ENCODE measurements around the gene MUSK. TPM values are rescaled to one million over a fixed set of nuclear protein-coding genes. Genes with fewer than 3 reads are reported as not detected.

The MUSK gene
- total RNA-seq, 1 donor from 2014 or later: not detected

DNA sequence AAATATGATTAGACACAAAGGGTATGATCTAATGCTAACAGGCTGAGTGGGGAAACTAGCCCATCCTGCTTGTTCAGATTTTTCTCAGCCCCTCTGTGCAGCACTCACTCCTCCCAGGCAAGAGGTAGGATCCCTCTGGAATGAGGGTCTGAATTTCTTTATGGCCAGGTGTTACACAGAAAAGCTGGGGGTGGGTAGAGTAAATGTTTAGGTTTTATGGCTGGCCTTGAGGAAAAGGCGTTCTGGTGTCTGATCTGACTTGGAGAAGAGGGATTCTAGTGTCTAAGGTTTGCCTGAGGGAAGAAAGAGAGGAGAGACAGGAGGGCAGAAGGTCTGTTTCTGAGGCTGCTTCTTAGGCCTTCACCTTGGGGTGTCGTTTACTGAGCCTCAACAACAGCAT is 97.3 kb downstream of the MUSK start:
- no peak overlapping the region for H3K4me3 Mint-ChIP-seq (ENCODE audit: low read depth)
- H3K4me1 Mint-ChIP-seq (ENCODE audit: low read depth): peaks cover 3% of the 10 kb centered on the region
- no peak for DNase-seq (ENCODE audit: low spot score, unreplicated experiment)
- H3K27me3 Mint-ChIP-seq: no peaks in the 10 kb centered on the region
- H3K9me3 Mint-ChIP-seq (ENCODE audit: low read depth): no peaks in the 10 kb centered on the region
- H3K27ac Mint-ChIP-seq: no peak overlapping the region
- no peak for TF ChIP-seq CTCF (IDR thresholded peaks at IDR 0.05; ENCODE audit: unreplicated experiment)
- H3K36me3 Mint-ChIP-seq (ENCODE audit: insufficient read depth): no peaks in the 10 kb centered on the region

DNA sequence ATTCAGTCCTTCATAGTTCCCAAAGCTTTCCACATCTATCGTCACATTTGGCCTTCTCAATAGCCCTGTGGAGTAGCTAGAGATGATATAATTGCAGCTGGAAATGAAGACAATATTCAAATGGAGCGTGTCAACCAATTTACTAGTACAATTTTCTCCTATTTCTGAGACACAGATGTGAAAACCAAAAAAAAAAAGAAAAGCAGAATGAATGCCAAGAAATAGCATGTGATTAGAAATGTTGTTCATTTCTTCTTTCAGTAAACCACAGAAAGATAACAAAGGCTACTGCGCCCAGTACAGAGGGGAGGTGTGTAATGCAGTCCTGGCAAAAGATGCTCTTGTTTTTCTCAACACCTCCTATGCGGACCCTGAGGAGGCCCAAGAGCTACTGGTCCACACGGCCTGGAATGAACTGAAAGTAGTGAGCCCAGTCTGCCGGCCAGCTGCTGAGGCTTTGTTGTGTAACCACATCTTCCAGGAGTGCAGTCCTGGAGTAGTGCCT is 99.0 kb downstream of the MUSK start:
- H3K27me3 Mint-ChIP-seq: no peaks in the 10 kb centered on the region
- H3K4me1 Mint-ChIP-seq (ENCODE audit: low read depth): peaks cover 3% of the 10 kb centered on the region
- no peak for TF ChIP-seq CTCF (IDR thresholded peaks at IDR 0.05; ENCODE audit: unreplicated experiment)
- no peaks in the 10 kb centered on the region for H3K9me3 Mint-ChIP-seq (ENCODE audit: low read depth)
- no peak for DNase-seq (ENCODE audit: low spot score, unreplicated experiment)
- no peak overlapping the region for H3K4me3 Mint-ChIP-seq (ENCODE audit: low read depth)
- no peak overlapping the region for H3K27ac Mint-ChIP-seq
- no peaks in the 10 kb centered on the region for H3K36me3 Mint-ChIP-seq (ENCODE audit: insufficient read depth)

GRCh38 chr9:110768886-110769285 is 100.3 kb downstream of the MUSK start:
- TF ChIP-seq CTCF (IDR thresholded peaks at IDR 0.05; ENCODE audit: unreplicated experiment): no peak
- H3K4me3 Mint-ChIP-seq (ENCODE audit: low read depth): no peak overlapping the region
- H3K27me3 Mint-ChIP-seq: no peaks in the 10 kb centered on the region
- H3K36me3 Mint-ChIP-seq (ENCODE audit: insufficient read depth): no peaks in the 10 kb centered on the region
- H3K9me3 Mint-ChIP-seq (ENCODE audit: low read depth): no peaks in the 10 kb centered on the region
- peaks cover 3% of the 10 kb centered on the region for H3K4me1 Mint-ChIP-seq (ENCODE audit: low read depth)
- no peak overlapping the region for H3K27ac Mint-ChIP-seq
- DNase-seq (ENCODE audit: low spot score, unreplicated experiment): no peak

DNA sequence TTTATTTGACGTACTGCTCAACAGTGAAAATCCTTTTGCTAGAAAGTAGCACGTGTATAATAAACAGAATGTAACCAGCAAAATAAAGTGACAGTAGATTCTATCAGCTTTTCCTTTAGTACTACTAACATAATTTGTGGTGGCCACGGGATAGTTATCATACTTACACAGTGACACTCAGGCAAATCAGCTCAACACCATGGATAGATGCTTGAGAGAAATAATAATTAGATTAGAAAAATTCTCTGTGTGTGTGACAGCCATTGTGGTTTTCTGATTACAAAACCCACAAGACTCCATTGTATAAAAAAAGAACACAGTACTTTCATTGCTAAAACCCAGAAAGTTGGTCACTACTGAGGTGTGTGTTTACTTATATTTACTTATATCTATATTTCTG is 101.1 kb downstream of the MUSK start:
- no peak for TF ChIP-seq CTCF (IDR thresholded peaks at IDR 0.05; ENCODE audit: unreplicated experiment)
- Mint-ChIP-seq H3K27ac (no peak overlapping the region), H3K36me3 (ENCODE audit: insufficient read depth) (no peaks in the 10 kb centered on the region), H3K4me3 (ENCODE audit: low read depth) (no peak overlapping the region), H3K9me3 (ENCODE audit: low read depth) (no peaks in the 10 kb centered on the region), H3K27me3 (no peaks in the 10 kb centered on the region), H3K4me1 (ENCODE audit: low read depth) (peaks cover 3% of the 10 kb centered on the region)
- DNase-seq (ENCODE audit: low spot score, unreplicated experiment): no peak

DNA sequence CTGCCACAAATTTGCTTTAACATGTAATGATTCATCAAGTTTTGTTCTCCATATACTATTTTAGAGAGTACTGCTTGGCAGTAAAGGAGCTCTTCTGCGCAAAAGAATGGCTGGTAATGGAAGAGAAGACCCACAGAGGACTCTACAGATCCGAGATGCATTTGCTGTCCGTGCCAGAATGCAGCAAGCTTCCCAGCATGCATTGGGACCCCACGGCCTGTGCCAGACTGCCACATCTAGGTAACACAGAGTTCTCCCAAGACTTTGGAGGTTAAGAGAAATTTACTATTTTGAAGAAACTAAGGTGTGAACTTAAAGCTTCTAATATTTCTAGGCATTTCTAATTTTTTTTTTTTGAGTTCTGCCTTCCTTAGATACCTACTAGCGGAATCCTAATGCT is 107.1 kb downstream of the MUSK start:
- H3K27me3 Mint-ChIP-seq: peaks cover 3% of the 10 kb centered on the region
- peaks cover 9% of the 10 kb centered on the region for H3K4me1 Mint-ChIP-seq (ENCODE audit: low read depth)
- no peaks in the 10 kb centered on the region for H3K9me3 Mint-ChIP-seq (ENCODE audit: low read depth)
- H3K27ac Mint-ChIP-seq: no peak overlapping the region
- DNase-seq (ENCODE audit: low spot score, unreplicated experiment): no peak
- no peak for TF ChIP-seq CTCF (IDR thresholded peaks at IDR 0.05; ENCODE audit: unreplicated experiment)
- H3K4me3 Mint-ChIP-seq (ENCODE audit: low read depth): no peak overlapping the region
- H3K36me3 Mint-ChIP-seq (ENCODE audit: insufficient read depth): no peaks in the 10 kb centered on the region

Measured in progenitor cell of endocrine pancreas (in vitro differentiated cells).